A549 (cell line): ENCODE results near the gene RRH. TPM values are rescaled to one million over a fixed set of nuclear protein-coding genes. Genes with fewer than 3 reads are reported as not detected.

Experiments
- ATAC-seq, 2 experiments: fragments of 200-7000 bp in 1 of 2; fragments of >200 bp in 1 of 2; cut with Nextera tagmentation in 1 of 2; cut with Tn5 transposase in 1 of 2; 3 replicates each; pipeline versions ENCODE4 v1.8.0 to v1.9.1; 2018 to 2020; ENCODE audit warnings: mild to moderate bottlenecking in 1 of 2, moderate library complexity in 1 of 2
- CTCF ChIA-PET: fragments of 300-600 bp; sonication (Branson Sonifier 250); formaldehyde crosslinking; extraction: SDS; loops from one replicate; lab custom pipeline; 2021; ENCODE audit warnings: antibody characterized with exemption, inconsistent platforms; lab: Yijun Ruan, JAX
- POLR2A ChIA-PET: fragments of 350-600 bp; formaldehyde crosslinking; extraction: SDS; loops from one replicate; lab custom pipeline; 2021; ENCODE audit warnings: antibody characterized with exemption, inconsistent platforms; lab: Yijun Ruan, JAX
- DNase-seq, 2 experiments: peaks; one replicate each; pipeline versions ENCODE4 v3.0.0 to v3.0.0-alpha.2; 2011 to 2016; ENCODE audit warnings: low read depth in 1 of 2, low spot score in 1 of 2
- FAIRE-seq: peaks from 2 replicates; lab custom pipeline; 2011; peaks lifted over from hg19 to GRCh38; lab: Jason Lieb, UNC
- H3K27ac ChIP-seq, 2 experiments: fragments of >200 bp; sonication (Bioruptor Twin); formaldehyde crosslinking; 3 replicates each; pipeline ENCODE4 v1.5.1; 2016 to 2017
- H3K4me1 ChIP-seq: fragments of >200 bp; sonication (Bioruptor Twin); formaldehyde crosslinking; 3 replicates; pipeline ENCODE4 v1.6.1; 2016
- H3K4me2 ChIP-seq: fragments of >200 bp; sonication (Bioruptor Twin); formaldehyde crosslinking; 3 replicates; pipeline ENCODE4 v1.6.1; 2016
- H3K4me3 ChIP-seq: fragments of >200 bp; sonication (Bioruptor Twin); formaldehyde crosslinking; 3 replicates; pipeline ENCODE4 v1.5.1; 2016
- H3K9me3 ChIP-seq: fragments of >200 bp; sonication (Bioruptor Twin); formaldehyde crosslinking; 3 replicates; pipeline ENCODE4 v1.6.1; 2016
- CHD2 ChIP-seq: fragments of 150-350 bp; IDR thresholded peaks from 2 replicates; pipeline ENCODE4 v1.6.1; 2014; ENCODE audit warnings: low read length; ENCODE audit not compliant: partially characterized antibody
- CTCF ChIP-seq: fragments of >200 bp; sonication (Bioruptor Twin); formaldehyde crosslinking; IDR thresholded peaks from 3 replicates; pipeline ENCODE4 v1.5.1; 2016
- EHF ChIP-seq: fragments of 250-450 bp; sonication (Bioruptor Pico); IDR thresholded peaks from 2 replicates; pipeline ENCODE4 v1.5.0; 2020; ENCODE audit warnings: mild to moderate bottlenecking
- EP300 ChIP-seq, 2 experiments: fragments of >200 bp; sonication (Bioruptor Twin); formaldehyde crosslinking; IDR thresholded peaks; 2 replicates in 1 of 2; 3 replicates in 1 of 2; pipeline ENCODE4 v1.6.1; 2016 to 2017
- ESRRA ChIP-seq: fragments of 150-350 bp; IDR thresholded peaks from 2 replicates; pipeline ENCODE4 v1.6.1; 2014; ENCODE audit warnings: mild to moderate bottlenecking, low read length, borderline replicate concordance
- FOSB ChIP-seq: fragments of 250-450 bp; sonication (Bioruptor Pico); IDR thresholded peaks from 2 replicates; pipeline ENCODE4 v1.5.0; 2020; ENCODE audit warnings: mild to moderate bottlenecking, moderate library complexity
- GATA3 ChIP-seq: IDR thresholded peaks from 2 replicates; pipeline ENCODE4 v1.6.1; 2012; ENCODE audit warnings: borderline replicate concordance
- HOXA7 ChIP-seq: fragments of 250-450 bp; sonication (Bioruptor Pico); IDR thresholded peaks from 2 replicates; pipeline ENCODE4 v1.5.0; 2020; ENCODE audit warnings: mild to moderate bottlenecking, moderate library complexity
- HOXB13 ChIP-seq: fragments of 250-450 bp; sonication (Bioruptor Pico); IDR thresholded peaks from 2 replicates; pipeline ENCODE4 v1.5.0; 2020; ENCODE audit warnings: low read depth, mild to moderate bottlenecking, moderate library complexity
- HOXB5 ChIP-seq: fragments of 250-450 bp; sonication (Bioruptor Pico); IDR thresholded peaks from 2 replicates; pipeline ENCODE4 v1.5.0; 2020; ENCODE audit warnings: mild to moderate bottlenecking, moderate library complexity
- KDM1A ChIP-seq: fragments of 200-600 bp; sonication (generic); IDR thresholded peaks from 2 replicates; pipeline ENCODE4 v1.6.1; 2016; ENCODE audit warnings: low read depth, mild to moderate bottlenecking
- MAFK ChIP-seq: fragments of 450-650 bp; IDR thresholded peaks from 2 replicates; pipeline ENCODE4 v1.6.1; 2014; ENCODE audit not compliant: partially characterized antibody
- MYC ChIP-seq: IDR thresholded peaks from 2 replicates; pipeline ENCODE4 v1.6.1; 2012; ENCODE audit warnings: mild to moderate bottlenecking, inconsistent platforms, low read length, improper control_type of control experiment, borderline replicate concordance
- NPAS2 ChIP-seq: fragments of 250-450 bp; sonication (Bioruptor Pico); IDR thresholded peaks from 2 replicates; pipeline ENCODE4 v1.8.0; 2022; ENCODE audit warnings: mild to moderate bottlenecking, moderate library complexity, borderline replicate concordance
- POLR2A ChIP-seq: IDR thresholded peaks from 2 replicates; pipeline ENCODE4 v1.6.1; 2012; ENCODE audit warnings: mild to moderate bottlenecking, low read length
- POLR2AphosphoS2 ChIP-seq: conservative IDR thresholded peaks from 2 replicates; pipeline ENCODE4 v1.6.1; 2012; ENCODE audit warnings: low read length, improper control_type of control experiment, inconsistent platforms
- RFX5 ChIP-seq: fragments of 450-650 bp; IDR thresholded peaks from 2 replicates; pipeline ENCODE4 v1.7.1; 2014; ENCODE audit warnings: antibody characterized with exemption, mild to moderate bottlenecking, moderate library complexity
- RNF2 ChIP-seq: fragments of 200-600 bp; sonication (generic); IDR thresholded peaks from 2 replicates; pipeline ENCODE4 v1.6.1; 2016; ENCODE audit warnings: low read depth, mild to moderate bottlenecking, antibody characterized with exemption, moderate library complexity, borderline replicate concordance
- SMC3 ChIP-seq: fragments of >200 bp; sonication (Bioruptor Twin); formaldehyde crosslinking; IDR thresholded peaks from 3 replicates; pipeline ENCODE4 v1.6.1; 2018; ENCODE audit warnings: inconsistent platforms
- SREBF2 ChIP-seq: fragments of 450-650 bp; IDR thresholded peaks from 2 replicates; pipeline ENCODE4 v1.6.1; 2014; ENCODE audit warnings: mild to moderate bottlenecking, moderate library complexity
- TFCP2L1 ChIP-seq: fragments of 250-450 bp; sonication (Bioruptor Pico); IDR thresholded peaks from 2 replicates; pipeline ENCODE4 v1.5.0; 2021; ENCODE audit warnings: mild to moderate bottlenecking
- USF2 ChIP-seq: fragments of 450-650 bp; IDR thresholded peaks from 2 replicates; pipeline ENCODE4 v1.6.1; 2014; ENCODE audit warnings: antibody characterized with exemption
- ZNF302 ChIP-seq: fragments of 250-450 bp; sonication (Bioruptor Pico); IDR thresholded peaks from 2 replicates; pipeline ENCODE4 v1.9.0; 2021; ENCODE audit warnings: inconsistent platforms, mild to moderate bottlenecking, moderate library complexity
- WGBS: methylation state at CpG from one replicate; pipeline ENCODE4 v1.1.6; 2017; ENCODE audit errors: missing lambda C conversion rate; 5-methylcytosine and 5-hydroxymethylcytosine counted together
- polyA plus RNA-seq, 4 experiments: library from polyadenylated mRNA; depleted of rRNA in 3 of 4; stranded (reverse); fragments of >200 nt; fragmentation: RNase III in 1 of 4; extraction: RNeasy Plus Mini Kit Qiagen cat#74134 plus additional on column Dnase treatment in 1 of 4; gene quantifications; 2 replicates in 3 of 4; 3 replicates in 1 of 4; pipeline ENCODE4 v1.2.3, GENCODE V29; 2011 to 2017
- TF ChIP-seq, protein P1 (sequence below): fragments of >200 bp; sonication (Bioruptor Twin); formaldehyde crosslinking; IDR thresholded peaks from 2 replicates; pipeline ENCODE4 v1.6.1; 2016
- TF ChIP-seq, protein P2 (sequence below): IDR thresholded peaks from 2 replicates; pipeline ENCODE4 v1.6.1; 2012; ENCODE audit warnings: low read depth, borderline replicate concordance

RRH gene
- polyA plus RNA-seq, 2 of the 4 experiments (the other 2 are of a cell fraction), result 0.10 to 0.18 TPM

DNA sequence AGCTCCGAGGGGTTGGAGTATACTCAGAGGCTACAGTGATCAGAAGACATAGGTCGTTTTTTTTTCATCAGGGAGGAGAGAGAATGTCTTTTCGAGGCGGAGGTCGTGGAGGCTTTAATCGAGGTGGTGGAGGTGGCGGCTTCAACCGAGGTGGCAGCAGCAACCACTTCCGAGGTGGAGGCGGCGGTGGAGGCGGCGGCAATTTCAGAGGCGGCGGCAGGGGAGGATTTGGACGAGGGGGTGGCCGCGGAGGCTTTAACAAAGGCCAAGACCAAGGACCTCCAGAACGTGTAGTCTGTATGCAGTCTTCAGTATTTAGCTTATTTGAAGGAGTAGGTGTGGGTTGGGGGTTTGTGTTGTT, 11.7 kb upstream of the RRH start:
- no peak for DNase-seq
- CTCF ChIA-PET, result no interaction called here
- no peak for FAIRE-seq
- Histone ChIP-seq H3K4me3 (peak overlapping the region; percentile 95), H3K9me3 (no peaks in the 10 kb centered on the region), H3K27ac (peak overlapping the region; percentile 90 to 96), H3K4me1 (peaks cover 11% of the 10 kb centered on the region; the same call in 2 of the 3 replicates), H3K4me2 (peak overlapping the region; percentile 73)
- no peak for TF ChIP-seq USF2
- TF ChIP-seq POLR2A, result no peak
- ATAC-seq, result peak in 1 of 2 experiments; percentile 11; a peak in 3 of 6 replicates
- POLR2A ChIA-PET, result interaction anchor here (1.2 kb wide), 1 partner anchor 256 kb away, joined by 3 read pairs; the partner anchor contains the start of gene MCUB
- WGBS, result 0% methylated on average over 14 of the region's 19 CpGs

DNA sequence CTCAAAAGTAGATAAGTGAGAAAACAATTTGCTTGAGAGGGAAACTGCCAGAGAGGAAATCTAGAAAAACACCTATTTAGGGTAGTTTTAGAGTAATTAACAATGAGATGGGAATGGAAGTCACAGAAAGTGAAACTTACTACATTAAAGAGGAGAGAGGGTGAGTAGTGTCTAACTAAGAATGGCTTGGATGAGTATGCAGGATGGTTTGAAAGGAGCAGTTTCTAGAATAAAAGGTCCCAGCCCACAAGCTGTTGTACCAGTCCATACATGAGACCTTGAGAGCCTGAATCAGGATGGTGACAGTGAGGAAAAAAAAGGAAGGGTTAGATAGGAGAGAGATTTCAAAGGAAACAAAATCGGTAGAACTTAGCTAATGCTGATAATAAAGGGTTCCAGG, 10.9 kb upstream of the RRH start:
- CTCF ChIA-PET, result interaction anchor here (1.1 kb wide), 1 partner anchor 13 kb away, joined by 3 read pairs; no protein-coding TSS in a partner anchor
- DNase-seq (no peak), ATAC-seq (no peak), FAIRE-seq (no peak)
- peak overlapping the region; percentile 73 for H3K4me2 ChIP-seq
- H3K4me1 ChIP-seq, result peaks cover 11% of the 10 kb centered on the region; the same call in 2 of the 3 replicates
- peak overlapping the region; percentile 95 for H3K4me3 ChIP-seq
- peak overlapping the region; percentile 90 to 96; a peak in 4 of 6 replicates for H3K27ac ChIP-seq
- H3K9me3 ChIP-seq, result no peaks in the 10 kb centered on the region
- 14% methylated on average over 1 of the region's 1 CpG for WGBS
- TF ChIP-seq HOXB5 (no peak), EP300 (IDR thresholded peaks at IDR 0.05) (no peak), KDM1A (no peak), GATA3 (no peak), ZNF302 (no peak), RNF2 (no peak), HOXB13 (no peak)
- TF ChIP-seq, all 56 proteins: peak for 0
- POLR2A ChIA-PET, result interaction anchor here (0.7 kb wide), 1 partner anchor 114 kb away, joined by 3 read pairs; no protein-coding TSS in a partner anchor

- H3K4me1 ChIP-seq, result peaks cover 11% of the 10 kb centered on the region; the same call in 2 of the 3 replicates
- FAIRE-seq, result no peak
- ChIA-PET CTCF (interaction anchor here (1.6 kb wide), 1 partner anchor 9 kb away, joined by 5 read pairs; the partner anchor contains the start of gene RRH), POLR2A (no interaction called here)
- H3K27ac ChIP-seq, result no peak overlapping the region
- 91% methylated on average over 4 of the region's 4 CpGs for WGBS
- H3K4me2 ChIP-seq, result no peak overlapping the region
- no peak for DNase-seq
- no peaks in the 10 kb centered on the region for H3K9me3 ChIP-seq
- H3K4me3 ChIP-seq, result no peak overlapping the region
- TF ChIP-seq, protein P1, sequence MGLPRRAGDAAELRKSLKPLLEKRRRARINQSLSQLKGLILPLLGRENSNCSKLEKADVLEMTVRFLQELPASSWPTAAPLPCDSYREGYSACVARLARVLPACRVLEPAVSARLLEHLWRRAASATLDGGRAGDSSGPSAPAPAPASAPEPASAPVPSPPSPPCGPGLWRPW, result no peak
- no peak for TF ChIP-seq SREBF2
- TF ChIP-seq KDM1A, result no peak
- no peak for TF ChIP-seq GATA3
- no peak for TF ChIP-seq ZNF302
- TF ChIP-seq MYC, result no peak
- TF ChIP-seq, protein P2, sequence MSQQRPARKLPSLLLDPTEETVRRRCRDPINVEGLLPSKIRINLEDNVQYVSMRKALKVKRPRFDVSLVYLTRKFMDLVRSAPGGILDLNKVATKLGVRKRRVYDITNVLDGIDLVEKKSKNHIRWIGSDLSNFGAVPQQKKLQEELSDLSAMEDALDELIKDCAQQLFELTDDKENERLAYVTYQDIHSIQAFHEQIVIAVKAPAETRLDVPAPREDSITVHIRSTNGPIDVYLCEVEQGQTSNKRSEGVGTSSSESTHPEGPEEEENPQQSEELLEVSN, result no peak
- no peak for TF ChIP-seq HOXA7
- no peak for TF ChIP-seq CHD2
- no peak for TF ChIP-seq SMC3
- TF ChIP-seq ESRRA, result no peak
- TF ChIP-seq TFCP2L1 (CRISPR knock-in tag), result no peak
- TF ChIP-seq FOSB (CRISPR knock-in tag), result no peak
- no peak for ATAC-seq
These were observed 9.5 kb upstream of the RRH start for GRCh38 chr4:109818268-109818667.

GRCh38 chr4:109820563-109820962, 7.2 kb upstream of the RRH start:
- H3K27ac ChIP-seq, result no peak overlapping the region
- ChIA-PET POLR2A (no interaction called here), CTCF (no interaction called here)
- H3K9me3 ChIP-seq, result no peaks in the 10 kb centered on the region
- DNase-seq (no peak), ATAC-seq (no peak), FAIRE-seq (no peak)
- H3K4me1 ChIP-seq, result peaks cover 11% of the 10 kb centered on the region; the same call in 2 of the 3 replicates
- H3K4me2 ChIP-seq, result no peak overlapping the region
- no peak for TF ChIP-seq MAFK
- no peak for TF ChIP-seq EHF
- TF ChIP-seq SMC3, result no peak
- TF ChIP-seq RFX5, result no peak
- TF ChIP-seq CTCF, result no peak
- TF ChIP-seq NPAS2 (CRISPR knock-in tag), result no peak
- no peak for TF ChIP-seq KDM1A
- TF ChIP-seq ESRRA, result no peak
- TF ChIP-seq, protein P1, result no peak
- no peak for TF ChIP-seq TFCP2L1 (CRISPR knock-in tag)
- TF ChIP-seq MYC, result no peak
- TF ChIP-seq POLR2AphosphoS2, result no peak
- no peak overlapping the region for H3K4me3 ChIP-seq
- WGBS, result 95% methylated on average over 2 of the region's 2 CpGs
